Measurements from ENCODE around the gene HPCAL4.

Gene HPCAL4

DNA sequence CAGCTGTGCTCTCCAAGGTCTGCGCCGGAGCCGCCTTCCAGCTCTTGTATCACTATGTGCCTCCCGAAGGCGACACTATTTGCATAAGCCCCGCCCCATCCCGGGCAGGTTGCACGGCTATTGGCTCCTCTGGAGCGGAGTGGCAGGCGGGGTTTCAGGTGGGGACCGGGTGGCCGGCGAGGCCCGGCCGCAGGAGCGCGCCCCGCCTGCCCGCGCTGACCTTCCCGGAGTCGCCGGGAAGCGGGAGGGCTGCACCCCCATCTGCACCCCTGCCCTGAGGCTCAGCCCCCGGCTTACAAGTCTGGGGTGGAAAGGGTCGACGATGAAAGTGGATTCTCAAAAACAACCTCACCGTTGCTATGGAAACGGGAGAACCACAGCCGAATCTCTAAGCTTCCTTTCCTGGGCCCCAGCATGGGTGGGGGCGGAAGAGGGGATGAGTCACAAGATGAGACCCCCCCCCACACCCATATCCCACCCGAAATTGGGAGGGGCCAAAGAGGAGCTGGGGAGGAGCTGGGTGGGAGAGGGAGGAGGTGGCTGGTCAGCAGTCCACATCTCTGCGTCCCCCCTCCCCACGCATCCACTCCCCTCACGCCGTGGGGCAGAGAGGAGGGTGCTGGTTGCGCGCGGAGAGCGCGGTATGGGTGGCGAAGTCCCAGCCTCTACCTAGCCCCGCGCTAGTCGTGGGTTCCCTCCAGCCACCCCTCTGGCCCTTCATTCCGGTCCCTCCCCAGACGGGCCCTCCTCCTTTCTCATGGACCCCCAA, at the start of gene HPCAL4:
TSS of gene HPCAL4 (minus strand) at position 51 of the 769 bp plus-strand sequence. CDS start 6,830 bp downstream, outside the sequence.
- DNase-seq: peak; percentile 91

DNA sequence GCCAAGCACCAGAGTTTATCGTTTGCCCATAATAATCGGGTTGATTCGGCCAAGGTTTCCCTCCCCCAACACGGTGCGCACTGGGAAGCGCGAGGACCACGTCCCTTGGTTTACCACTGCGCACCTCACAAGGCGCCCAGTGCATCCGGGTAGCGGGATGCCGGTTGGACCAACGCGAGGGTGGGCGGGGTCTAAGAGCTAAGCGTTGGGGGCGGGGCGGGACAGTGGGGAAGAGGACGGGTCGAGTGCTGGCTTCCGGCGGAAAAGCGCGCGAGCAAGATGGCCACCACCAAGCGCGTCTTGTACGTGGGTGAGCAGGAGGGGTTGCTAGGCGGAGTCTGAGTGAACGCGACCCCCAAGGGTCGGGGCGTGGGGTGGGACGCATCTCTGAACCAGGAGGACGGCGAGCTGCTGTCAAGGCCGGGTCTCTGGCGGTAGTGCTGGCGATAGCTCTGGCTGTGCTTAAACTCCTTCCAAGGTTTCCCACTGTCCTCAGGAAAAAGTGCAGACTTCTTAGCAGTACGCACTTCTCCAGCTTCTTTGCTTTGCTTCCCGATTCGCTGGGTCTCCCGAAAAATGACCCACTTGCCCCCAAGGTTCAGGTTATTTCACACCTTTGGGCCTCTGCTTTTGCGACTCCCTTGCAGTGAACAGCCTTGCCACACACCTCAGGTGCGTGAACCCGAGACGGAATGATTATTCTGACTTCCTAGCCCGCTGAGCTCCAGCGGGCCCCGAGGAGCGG, 47.6 kb upstream of the HPCAL4 start, which contains the start of gene PPIE:
TSS of gene PPIE (plus strand) at position 261 of the 745 bp plus-strand sequence. CDS start at position 280, 19 bp downstream.
- DNase-seq: peak; percentile 95

DNA sequence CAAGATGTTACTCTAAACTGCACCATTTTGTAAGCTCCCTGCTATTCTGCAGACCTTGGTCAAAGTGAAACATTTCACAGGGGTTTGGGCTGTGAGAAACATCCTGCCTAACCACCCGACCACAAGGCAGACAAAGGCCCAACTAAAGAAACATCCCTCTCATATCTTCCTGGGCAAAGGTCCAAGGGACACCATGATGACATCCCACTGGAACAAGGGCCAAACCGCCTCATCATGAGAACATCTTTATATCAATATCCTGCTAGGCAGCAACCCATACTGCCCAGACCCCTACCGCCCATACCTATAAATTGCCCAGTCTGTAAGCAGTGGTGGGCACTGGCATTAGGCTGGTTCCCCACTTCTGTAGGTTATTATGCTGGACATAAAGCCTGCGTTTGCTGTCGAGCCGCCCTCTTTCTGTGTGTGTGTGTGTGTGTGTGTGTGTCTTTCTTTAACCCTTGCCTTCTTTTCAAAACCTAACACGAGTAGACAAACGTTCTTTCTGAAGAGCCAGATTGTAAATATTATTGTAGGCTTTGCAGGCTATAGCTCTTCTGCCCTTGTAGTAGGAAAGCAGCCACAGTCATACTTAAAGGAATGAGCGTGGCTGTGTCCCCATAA, 46.4 kb upstream of the HPCAL4 start:
- DNase-seq: peak; percentile 53

DNA sequence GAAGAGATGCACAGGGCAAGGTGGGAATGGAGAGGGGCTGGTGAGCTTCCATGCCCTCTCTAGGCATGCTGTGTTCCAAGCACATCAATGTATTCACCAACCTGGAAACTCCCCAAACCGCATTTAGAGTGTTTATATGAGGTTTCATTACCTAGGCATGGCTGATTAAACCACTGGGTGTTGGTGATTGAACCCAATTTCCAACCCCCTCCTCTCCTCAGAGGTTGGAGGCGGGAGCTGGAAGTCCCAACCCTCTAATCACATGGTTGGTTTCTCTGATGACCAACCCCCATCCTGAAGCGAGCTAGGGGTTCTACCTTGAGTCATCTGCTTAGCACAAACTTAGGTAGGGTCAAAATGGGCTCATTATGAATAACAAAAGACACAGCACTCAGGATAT, 44.5 kb upstream of the HPCAL4 start:
- no peak for DNase-seq

DNA sequence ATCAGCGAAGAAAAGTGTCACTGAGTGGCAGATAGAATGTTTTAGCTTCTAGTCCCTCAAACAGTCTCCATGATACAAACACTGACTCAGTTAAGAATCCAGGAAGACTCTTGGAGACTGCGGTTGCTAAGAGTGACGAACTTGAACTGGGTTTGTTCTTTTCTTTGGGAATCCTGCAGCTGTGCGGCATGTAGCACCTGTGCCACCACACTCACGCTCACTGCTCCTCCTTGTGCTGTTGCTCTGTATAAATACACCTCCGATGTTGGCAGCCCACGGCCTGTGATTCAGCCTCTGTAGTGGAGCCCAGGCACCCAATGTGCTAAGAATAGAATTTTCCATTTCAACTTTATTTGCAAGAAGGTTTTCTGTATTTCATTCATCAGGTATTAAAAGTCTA, 41.9 kb upstream of the HPCAL4 start:
- no peak for DNase-seq

DNA sequence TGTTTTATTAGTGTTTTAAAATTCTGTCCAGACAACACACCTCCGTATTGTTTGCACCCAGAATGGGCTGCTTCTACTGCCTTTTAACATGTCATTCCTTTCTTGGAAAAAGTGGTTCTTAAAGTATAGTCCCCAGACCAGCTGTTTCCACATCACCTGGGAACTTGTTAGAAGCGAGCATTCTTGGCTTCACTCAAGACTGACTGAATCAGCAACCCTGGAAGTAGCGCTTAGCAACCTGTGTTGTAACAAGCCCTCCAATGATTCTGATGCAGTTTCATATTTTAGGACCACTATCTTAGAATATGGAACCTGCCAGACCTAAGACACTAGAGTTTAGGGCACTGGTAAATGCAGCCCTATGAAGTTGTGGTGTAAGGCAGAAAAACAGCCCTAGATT, 41.5 kb upstream of the HPCAL4 start:
- DNase-seq: no peak

DNA sequence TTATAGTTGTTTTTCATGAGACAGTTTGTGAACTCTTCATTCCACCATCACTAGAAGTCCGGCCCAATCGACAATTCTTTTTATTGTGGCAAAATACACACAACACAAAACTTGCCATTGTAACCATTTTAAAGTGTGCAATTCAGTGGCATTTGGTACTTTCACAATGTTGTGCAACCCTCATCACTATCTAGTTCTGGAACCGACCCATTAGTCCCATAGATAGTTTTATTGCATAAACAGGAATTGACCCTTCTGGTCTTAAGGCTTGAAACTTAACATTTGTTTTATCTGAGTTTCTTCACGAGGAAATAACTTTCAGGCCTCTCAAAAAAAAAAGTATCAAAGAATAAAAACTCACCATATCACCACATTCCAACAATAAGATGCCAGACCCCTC, 38.6 kb upstream of the HPCAL4 start:
- no peak for DNase-seq

DNA sequence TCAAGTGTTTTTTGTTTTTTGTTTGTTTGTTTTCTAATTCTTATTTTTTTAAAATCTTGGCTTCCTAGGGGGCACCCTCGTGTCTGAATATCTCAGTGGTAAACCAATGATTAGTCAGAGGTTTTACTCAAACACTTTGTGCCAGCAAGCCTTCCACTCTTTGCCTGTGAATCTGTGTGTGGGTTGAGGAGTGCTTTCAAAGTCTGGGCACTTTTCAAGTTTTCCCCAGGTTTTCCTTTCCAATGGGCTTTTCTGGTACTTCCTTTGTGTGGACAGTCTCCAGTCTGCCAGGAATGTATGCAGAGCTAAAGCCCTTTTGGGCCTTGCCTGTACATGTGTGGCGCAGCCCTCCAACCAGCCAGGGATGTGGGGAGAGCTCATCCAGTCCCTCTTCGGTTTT, 37.8 kb upstream of the HPCAL4 start:
- DNase-seq: no peak

DNA sequence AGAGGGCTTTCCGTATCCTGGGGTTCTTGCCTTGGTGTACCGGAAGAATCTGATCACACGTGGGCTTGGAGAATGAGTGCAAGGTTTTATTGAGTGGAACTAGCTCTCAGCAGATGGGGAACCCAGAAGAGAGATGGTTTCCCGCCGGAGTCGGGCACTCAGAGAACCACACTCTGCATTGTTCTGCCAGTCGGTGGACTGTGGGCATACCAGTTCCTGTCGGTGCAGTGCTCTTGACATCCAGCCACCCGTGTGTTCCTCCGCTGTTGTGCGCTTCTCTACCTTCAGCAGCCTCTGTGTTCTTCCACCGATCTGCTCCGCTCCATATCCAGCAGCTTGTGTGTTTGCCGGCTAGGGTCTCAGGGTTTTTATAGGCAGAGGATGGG, 36.7 kb upstream of the HPCAL4 start:
- DNase-seq: no peak

DNA sequence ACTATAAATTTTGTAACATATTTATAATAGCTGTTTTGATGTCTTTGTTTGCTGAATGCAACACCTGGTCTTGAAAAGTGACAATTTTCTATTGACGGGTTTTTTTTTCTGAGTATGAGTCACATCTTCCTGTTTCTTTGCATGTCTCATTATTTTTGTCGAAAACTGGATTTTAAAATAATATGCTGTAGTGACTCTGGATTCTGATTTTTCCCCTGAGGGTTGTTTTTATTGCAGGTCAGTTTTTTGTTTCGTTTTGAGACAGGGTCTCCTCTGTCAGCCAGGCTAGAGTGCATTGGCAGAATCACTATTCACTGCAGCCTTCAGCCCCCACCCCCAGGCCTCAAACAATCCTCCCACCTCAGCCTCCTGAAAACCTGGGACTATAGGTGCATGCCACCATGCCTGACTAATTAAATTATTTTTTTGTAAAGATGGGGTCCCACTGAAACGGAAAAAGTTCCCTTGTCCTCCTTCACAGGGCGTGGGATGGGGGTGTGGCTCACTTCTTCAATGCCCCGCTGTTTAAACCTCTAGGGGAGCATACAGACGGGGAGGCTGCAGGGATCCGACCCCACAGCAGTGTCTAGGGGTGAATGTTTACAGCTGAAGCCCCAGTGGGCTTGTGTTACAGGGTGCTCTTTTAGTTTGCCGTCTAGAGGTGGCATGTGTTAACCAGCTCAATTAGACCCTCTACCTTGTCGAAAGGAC, 36.1 kb upstream of the HPCAL4 start:
- DNase-seq: no peak

DNA sequence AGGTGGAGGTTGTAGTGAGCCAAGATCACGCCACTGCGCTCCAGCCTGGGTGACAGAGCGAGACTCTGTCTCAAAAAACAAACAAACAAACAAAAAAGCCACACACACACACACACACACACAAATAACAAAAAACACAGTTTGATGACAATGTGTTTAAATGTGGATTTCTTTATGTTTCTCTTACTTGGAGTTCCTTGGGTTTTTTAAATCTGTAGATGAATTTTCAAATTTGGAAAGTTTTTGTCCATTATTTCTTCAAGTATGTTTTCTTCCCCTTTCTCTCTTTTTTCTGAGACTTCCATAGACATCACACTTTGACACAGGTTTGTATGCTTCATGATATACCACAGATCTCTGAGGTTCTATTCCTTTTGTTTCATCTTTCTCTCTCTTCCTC, 35.4 kb upstream of the HPCAL4 start:
- DNase-seq: no peak

DNA sequence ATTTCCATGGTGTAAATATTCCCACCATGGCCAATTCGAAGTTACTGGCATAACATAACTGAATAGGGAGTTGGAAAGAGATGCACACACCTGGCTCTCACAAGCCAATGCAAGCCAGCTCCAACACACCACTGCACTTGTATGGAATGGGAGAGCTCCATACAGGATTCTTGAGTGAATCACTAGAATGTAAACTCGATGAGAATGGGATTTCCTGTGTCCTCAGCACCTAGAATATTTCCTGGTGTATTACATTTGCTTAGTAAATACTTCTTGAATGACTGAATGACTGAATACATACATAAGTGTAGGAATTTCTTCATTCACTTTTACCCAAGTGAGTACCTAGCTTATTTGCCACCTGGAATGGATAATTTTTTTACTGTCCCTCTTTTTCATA, 31.3 kb upstream of the HPCAL4 start:
- DNase-seq: no peak

DNA sequence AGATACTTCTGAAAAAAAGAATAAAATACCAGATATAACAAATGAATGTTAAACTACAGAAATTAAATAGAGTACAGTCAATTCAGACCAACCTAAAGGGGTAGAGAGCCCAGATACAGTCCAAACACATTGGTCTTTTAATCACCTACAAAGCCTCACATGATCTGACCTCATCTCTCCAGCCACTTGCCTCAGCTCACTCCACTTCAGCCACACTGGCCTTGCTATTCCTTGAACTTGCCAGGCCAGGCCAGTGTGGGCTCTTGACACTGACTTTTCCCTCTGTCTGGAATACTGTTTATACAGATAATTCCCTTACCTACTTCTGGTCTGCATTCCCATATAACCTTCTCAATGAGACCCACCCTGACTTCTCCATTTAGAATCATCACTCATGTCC, 30.4 kb upstream of the HPCAL4 start:
- DNase-seq: no peak

DNA sequence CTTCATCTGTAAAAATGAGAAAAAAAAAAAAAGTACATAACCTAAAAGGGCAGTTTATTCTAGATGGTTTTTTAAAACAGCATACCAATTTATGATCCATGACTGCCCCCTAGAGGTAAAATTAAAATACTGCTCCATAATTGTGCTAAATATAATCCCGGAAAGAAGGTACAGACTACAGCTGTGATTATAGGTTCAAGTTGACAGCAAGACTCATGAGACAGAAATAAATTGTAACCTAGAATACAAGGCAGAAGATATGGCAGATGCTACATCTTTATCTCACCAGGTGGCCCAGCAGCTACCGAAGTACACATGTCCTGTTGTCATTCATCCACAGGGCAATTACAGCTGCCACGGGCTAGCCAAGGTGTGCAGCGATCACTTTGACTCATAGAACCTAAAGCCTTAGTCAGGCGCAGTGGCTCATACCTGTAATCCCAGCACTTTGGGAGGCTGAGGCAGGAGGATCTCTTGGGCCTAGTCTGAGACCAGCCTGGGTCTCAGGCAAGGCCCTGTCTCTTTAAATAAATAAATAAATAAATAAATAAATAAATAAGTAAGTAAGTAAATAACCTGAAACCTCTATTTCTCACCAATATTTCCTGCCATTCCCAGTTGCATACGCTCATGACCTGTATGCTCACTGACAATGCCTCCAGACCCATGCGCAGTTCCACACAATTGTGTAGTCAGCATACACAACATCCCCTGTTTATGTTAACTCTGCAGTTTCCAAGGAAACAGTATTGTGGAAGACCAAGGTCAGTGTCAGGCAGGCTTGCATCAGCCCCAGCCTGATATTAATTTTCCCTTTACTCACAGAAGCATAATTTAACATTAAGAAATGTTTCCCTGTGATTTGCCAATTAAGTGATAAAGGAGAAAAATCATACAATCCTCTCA, 29.1 kb upstream of the HPCAL4 start:
- no peak for DNase-seq

DNA sequence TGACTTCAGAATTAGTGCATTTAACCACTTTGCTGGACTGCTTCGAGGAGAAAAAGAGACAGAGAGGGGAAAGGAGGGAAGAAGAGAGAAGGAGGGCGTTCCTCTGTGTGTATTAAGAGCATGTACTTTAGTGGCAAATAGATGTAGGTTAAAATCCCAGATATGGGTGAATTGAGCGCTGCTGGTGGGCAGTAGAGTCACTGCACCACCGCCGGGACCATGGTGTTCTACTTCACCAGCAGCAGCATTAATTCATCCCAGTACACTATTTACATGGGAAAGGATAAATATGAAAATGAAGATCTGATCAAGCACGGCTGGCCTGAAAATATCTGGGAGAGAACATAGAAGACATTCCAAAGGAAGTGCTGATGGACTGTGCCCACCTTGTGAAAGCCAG, 26.6 kb upstream of the HPCAL4 start:
- no peak for DNase-seq

DNA sequence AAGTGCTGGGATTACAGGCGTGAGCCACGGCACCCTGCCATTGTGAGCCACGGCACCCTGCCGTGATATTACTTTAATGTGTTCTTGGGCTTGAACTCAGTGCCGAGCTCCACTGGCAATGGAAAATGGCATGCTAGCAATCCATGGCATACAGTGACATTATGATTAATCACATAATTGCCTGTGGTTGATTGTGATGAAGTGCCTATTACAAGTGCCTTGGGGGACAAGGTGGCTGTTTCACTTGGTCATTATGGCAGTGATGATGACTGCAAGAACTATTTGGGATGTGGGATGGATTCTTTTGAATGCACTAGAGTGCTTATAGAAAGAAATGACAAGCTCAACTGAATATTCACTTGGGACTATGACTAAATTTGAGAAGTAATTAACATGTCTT, 22.3 kb upstream of the HPCAL4 start:
- DNase-seq: no peak

DNA sequence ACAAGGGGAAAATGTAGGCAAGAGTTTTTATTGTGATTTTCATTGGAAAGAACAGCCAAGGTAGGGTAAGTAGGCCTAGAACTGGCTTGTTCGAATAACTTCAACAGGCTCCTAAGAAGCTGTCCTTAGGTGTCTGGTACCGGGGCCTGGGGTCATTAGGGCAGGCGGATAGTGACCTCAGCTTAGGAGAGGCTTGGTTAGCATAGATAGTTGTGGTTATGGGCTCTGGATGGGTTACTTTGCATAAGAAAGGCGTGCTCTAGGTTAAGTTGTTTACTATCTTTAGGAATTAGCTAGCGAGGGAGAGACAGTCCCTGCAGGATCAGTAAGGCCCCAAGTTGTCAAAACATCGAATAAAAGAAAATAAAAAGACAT, 20.7 kb upstream of the HPCAL4 start:
- no peak for DNase-seq

DNA sequence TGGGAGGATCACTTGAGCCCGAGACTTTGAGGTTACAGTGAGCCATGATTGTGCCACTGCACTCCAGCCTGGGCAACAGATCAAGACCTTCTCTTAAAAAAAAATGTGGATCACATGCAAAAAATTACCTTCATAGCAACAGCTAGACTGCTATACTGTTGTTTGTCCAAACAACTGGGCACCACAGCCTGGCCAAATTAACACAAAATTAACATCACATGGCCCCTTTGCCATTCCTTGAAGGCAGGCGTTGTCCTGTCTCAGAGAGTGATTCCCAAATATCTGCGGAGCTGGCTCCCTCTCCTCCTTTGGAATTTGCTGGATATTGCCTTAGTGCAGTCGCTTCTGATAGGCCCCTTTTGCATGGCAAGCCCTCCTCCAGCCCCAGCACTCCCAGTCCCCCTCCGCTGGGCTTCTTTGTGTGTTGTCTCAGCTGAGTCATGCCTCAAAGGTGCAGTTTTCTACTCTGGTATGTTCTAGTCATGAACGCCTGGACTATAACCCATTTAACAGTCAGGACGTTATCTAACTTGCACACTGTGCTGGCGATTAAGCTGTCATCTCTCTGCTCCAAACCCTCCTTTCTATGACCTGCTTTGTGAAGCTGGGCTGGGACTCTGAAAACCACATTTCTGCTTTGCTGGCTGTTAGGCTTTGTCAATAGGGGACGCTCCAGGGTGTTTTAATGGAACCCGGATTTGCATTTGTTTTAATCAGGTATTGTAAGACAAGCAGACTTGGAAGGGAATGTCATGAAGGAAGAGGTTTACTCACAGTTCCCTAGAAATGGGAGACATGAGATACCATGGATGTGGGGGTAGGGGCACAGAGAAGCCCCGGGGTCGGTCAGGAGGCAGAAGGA, 20.1 kb upstream of the HPCAL4 start:
- no peak for DNase-seq

DNA sequence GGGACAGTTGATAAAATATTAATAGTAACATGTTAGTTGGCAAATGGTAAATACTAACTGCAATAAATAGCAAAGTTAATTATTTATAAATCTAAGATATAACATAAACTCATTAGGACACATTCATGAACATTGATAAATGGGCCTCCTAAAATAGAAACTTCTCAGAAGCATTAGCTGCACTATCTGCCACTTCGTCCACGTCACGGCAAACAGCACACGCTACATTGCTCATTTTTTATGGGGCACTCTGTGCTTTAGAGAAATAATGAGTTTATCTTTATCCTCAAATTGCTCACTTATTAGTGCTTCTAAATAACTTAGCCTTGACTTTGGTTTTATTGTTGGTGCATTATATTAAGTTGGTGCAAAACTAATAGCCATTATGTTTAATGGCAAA, 16.3 kb upstream of the HPCAL4 start:
- DNase-seq: no peak

DNA sequence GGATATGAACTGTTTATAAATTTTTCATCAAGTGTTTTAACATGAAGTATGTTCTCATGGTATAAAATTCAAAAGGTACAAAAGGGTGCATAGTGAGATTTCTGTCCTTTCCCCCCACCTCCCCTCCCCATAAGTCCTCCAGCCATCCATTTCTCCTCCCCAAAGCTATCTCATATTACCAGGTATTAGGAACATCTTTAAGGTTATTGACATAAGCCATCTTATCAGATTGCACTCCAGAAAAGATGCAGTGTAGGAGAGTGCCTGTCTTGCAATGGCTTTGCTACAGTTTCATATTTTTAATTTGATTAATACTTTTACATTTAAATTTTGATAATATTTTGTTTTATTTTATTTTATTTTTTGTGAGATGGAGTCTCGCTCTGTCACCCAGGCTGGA, 13.5 kb upstream of the HPCAL4 start:
- no peak for DNase-seq

DNA sequence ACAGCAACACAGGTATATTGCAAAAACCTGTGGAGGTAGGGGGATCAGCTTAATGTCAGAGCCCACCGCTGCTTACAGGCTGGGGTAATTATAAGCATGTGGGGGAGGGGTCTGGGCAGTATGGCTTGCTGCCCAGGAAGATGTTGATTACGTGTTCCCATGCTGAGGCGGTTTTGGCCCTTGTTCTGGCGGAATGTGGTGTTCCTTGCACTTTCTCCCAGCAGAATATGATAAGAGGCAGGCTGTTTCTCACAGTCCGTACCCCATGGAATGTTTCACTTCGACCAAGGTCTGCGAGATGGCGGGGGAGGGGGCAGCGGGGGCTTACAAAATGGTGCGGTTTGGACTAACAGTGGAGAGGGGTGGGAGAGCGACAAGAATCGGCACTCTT, 9.8 kb upstream of the HPCAL4 start:
- peak; percentile 40 for DNase-seq
